Jurkat, Clone E6-1 (cell line): ENCODE data around the gene SCYGR8.
"Not testable (repeated sequence)": the region's sequence is repeated elsewhere in the genome, so short reads cannot be mapped to it uniquely, and the experiment has no call there.

ENCODE experiments used
- DNase-seq: peaks from one replicate; pipeline ENCODE4 v3.0.0-alpha.2; 2011; ENCODE audit warnings: low read depth, low spot score
- H3K4me3 ChIP-seq: 2 replicates; pipeline ENCODE4 v1.5.1; 2011; ENCODE audit warnings: mild to moderate bottlenecking, low read length, control low read depth, moderate library complexity

SCYGR8 gene

DNA sequence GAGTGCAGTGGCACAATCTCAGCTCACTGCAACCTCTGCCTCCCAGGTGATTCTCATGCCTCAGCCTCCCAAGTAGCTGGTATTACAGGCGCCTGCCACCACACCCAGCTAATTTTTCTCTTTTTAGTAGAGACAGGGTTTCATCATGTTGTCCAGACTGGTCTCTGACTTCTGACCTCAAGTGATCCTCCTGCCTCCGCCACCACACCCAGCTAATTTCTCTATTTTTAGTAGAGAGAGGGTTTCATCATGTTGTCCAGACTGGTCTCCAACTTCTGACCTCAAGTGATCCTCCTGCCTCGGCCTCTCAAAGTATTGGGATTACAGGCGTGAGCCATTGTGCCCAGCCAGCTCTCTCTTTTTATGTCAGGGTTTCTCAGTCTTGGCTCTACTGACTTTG, 10.6 kb downstream of the SCYGR8 start:
- not testable (repeated sequence) for DNase-seq, H3K4me3 ChIP-seq

DNA sequence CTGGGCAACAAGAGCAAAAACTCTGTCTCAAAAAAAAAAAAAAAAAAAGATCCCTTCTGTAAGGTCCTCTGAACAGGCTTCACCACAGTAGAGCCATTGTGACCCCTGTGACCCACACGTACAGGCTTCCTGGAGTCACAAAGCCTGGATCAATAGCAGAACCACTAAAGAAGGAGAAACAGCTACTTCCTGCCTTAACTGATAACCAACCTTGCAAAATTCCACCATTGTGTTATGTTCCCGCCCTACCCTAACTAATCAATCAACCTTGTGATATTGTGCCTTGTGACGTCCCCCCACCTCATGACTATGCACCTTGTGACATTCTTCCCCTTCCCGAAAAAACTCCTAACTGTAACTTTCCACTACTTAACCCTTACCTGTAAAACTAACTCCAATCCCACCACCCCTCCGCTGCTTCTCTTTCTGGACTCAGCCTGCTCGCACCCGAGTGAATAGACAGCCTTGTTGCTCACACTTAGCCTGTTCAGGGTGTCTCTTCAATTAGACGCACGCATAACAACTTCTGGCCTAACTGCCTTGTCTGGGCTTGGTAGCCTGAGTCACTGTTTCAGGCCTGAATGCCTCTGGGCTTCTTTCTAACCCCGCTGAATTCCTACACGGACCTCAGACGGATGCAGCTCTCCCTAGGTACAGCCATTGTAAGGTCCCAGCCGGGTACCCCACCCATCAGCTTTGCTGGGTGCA, 13.9 kb downstream of the SCYGR8 start:
- H3K4me3 ChIP-seq = no peak overlapping the region
- no peak for DNase-seq

DNA sequence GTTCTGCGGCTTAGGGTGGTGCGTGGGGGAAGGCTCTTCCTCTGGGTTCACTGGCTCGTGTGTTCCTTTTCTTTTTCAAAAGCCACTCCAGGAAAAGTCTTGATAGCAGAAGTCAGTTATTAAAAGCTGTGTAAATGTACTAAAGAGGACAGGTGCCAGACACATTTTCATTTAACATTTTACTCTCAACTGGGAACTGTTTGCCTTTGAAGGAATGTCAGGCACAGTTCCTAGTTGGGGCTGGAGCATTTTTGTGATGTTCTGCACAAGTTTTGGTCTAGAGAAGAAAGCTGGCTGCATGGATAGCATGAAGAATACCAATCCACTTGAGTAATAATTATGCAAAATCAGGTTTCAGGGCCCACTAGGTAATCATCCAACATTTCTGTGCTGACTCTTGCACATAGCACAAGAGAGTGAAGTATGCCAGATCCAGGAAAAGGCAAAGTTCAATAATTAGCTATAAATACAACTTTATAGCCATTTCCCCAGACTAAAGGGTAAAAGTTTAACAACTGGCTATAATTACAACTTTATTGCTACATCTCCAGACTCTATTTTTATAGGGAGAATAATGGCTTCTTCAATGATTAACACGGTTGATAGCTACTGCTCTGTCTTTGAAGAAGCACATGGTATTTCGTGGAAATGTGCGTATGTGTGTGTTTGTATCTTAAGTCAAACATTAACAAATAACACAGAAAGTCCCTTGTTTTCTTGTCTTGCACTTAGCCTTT, 16.2 kb downstream of the SCYGR8 start:
- no peak for DNase-seq

DNA sequence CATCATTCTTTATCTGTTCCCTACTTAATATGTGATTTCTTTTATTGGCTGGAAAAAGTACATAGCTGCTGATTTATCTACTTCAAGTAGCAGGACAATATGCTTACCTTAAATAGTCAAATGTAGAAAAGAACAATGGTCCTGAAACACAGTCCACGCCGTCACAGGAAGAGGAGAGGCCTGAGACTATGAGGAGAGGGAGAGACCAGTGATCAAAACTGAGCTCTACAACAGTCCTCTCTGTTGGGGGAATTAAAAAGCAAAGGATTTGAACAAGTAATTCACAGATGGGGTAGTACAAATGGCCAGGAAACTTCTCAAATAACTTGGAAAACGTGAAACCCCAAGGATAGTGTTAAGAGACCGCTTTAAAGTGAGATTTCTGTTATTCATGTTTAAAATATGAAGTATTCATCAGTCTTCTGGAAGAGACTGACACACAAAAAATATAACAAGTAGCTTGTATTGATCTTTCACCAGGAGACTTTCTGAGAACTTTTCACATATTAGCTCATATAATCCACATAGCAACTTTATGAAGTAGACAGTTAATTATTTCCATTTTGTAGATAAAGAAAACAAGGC, 20.2 kb downstream of the SCYGR8 start:
- no peak for DNase-seq
- H3K4me3 ChIP-seq = no peak overlapping the region

More for the DNA sequence above, 16.2 kb downstream of the SCYGR8 start:
- no peak overlapping the region for H3K4me3 ChIP-seq

DNA sequence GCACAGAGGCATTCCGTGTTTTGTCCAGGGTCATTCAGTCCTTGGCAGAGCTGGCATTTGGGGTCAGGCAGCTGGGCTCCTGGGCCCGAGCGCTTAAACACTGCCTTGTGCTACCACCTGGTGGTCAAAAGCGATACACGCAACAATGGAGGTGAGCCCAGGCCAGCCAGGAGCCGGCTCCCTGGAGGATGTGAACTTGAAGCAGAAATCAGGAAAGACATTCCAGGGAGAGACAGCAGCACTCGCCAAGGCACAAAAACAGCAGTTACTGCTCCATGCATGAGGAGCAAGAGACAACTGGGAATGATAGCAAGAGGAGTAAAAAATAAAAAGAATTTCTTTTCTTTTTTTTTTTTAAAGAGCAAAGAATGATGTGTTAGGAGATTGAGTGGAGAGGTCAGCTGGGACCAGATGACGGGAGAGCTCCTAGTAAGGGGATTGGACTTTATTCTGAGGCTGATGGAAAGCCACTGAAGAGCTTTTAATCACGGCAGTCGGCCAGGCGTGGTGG, 20.7 kb downstream of the SCYGR8 start:
- no peak overlapping the region for H3K4me3 ChIP-seq
- peak; percentile 28 for DNase-seq

DNA sequence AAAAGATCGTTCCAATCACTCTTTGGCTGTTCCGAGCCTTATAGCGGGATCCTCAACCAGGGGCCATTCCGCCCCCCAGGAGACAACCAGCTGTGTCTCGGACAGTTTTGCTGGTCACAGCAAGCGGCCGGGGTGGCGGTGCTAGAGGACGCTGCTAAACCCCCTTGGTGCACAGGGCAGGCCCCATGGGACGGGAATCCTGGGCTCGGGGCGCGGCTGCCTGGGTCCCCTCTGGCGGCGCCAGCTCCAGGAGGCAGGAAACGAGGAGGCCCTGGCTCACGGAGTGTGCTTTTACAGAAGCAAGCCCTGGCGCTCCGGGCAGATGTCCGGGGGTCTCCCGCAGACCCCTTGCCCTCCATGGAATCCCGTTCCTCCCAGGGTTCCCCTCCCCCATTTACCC, 22.1 kb downstream of the SCYGR8 start:
- H3K4me3 ChIP-seq = no peak overlapping the region

DNA sequence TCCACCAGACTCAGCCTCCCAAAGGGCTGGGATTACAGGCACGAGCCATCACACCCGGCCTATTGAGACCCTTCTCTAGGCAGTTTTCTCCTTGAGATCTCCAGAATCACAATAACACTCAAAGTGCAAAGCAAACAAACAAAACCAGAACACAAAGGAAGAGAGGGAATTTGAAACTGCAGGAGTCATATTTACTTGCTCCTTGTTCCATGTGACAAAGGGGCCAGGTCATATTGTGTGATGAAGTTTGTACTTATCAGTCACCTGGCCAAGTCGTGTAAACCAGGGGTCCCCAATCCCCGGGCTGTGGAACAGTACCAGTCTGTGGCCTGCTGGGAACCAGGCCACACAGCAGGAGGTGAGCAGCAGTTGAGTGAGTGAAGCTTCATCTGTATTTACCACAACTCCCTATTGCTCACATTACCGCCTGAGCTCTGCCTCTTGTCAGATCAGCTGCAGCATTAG, 26.5 kb downstream of the SCYGR8 start:
- DNase-seq = no peak
- H3K4me3 ChIP-seq = no peak overlapping the region

More for the DNA sequence above, 22.1 kb downstream of the SCYGR8 start:
- DNase-seq = no peak

DNA sequence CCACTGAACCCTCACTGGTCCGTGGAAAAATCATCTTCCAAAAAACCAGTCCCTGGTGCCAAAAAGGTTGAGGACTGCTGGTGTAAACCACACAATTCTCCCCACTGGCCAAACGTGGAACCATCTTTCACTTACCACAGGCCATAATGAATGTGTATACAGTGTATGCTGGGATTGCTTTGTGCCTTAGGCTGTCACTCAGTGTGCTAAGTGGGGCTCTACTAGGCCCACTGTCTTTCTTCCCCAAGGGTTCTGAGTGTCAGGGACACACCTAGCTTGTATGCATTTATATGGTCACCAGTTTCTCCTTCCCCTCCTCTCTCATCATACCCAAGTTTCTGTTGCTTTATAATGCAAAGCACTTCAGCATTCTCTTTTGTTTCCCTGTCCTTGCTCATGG, 27.2 kb downstream of the SCYGR8 start:
- no peak for DNase-seq
- H3K4me3 ChIP-seq = no peak overlapping the region

DNA sequence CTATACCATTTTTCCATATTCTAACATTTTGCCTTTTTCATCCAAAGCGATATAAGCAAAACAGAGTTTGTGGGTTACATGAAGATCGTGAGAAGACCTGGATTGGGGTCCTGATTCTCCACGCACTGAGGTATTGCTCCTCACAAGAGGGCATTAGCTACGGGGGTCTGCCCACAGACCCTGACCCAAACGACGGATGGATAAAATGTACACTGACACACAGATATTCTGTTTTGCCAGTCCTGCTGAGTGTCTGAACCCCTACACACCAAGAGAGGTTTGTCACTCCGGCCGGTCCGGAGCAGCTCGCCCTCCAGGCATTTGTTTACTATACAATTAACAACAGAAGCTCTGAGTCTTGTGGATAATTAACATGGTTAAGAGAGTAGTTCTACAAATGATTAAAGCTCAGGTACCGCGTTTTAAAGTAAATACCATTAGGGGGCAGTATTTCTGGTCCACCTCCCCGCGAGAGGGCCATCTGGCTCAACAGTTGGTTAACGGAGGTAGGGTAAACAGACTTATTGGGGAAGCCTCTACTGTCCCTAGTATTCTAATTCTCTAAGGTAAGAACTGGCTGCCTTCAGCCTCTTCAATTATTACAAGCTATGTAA, 28.4 kb downstream of the SCYGR8 start:
- H3K4me3 ChIP-seq = no peak overlapping the region
- DNase-seq = no peak

DNA sequence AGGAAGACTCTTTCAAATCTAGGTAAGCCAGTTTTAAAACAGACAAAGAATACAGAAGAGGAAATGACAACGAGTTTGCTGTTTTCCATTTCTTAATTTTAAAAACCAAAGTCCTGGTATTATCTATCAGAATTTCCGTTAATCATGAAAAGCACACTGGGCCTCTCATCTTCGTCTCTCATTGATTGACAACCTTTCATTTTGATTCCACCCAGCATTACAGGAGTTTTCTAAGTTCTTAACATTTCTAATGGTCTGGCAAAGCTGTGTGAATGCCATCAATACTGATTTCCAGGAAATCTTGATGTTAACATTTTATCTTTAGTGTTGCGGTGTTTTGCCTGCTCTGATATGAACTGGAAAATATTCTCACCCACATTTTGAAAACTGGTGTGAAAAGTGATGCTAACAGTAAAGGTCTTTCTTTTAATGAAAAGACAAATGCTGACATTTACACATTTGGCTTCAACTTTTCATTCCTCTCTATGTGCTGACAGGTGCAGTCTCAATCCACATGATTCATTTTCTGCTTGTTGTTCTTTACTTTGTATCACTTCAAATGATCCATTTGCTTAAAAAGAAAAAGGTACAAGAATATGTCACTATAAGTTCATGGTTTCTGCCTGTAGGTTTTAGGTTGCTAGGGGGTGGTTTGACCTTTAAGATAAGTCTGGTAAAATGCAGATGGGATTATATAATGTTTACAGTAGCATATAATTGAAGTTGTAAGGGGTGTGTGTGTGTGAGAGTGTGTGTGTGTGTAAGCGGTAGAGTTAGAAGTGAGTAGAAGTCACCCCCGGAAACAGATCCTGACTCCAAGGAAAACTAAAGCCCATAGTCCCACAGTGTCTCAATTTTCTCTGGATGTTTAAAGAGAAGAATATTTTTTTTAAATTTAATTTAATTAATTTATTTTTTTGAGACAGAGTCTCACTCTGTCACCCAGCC, 29.5 kb downstream of the SCYGR8 start:
- no peak overlapping the region for H3K4me3 ChIP-seq

DNA sequence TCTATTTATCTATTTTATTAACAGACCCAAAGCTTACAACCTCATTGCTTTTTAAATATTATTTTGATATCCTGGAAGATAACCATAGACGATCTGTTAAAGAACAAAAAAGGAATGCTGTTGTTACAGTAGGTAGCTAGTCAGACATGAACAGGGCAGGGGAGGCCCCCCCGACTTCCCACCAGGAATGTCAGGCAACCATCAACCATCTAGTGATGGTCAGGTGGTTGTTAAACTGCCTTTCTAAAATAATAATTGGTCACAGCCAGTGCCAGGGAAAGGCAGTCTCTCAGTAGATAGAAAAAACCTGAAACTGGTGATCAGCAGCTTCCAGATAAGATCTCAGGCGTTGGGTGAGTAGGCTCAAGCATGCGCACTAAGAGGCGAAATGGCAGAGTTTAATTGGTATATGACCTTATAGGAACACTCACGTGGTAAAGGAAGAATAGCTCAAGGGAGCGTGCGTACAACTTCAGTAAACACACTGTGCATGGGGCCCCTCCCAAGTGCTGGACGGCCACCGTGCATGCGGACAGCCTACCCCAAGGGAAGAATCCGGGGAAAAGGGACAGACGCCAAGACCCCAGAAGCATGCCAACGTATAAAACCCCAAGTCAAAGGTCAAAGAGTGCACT, 35.4 kb downstream of the SCYGR8 start:
- no peak for DNase-seq
- no peak overlapping the region for H3K4me3 ChIP-seq

More for the DNA sequence above, 29.5 kb downstream of the SCYGR8 start:
- DNase-seq = no peak

DNA sequence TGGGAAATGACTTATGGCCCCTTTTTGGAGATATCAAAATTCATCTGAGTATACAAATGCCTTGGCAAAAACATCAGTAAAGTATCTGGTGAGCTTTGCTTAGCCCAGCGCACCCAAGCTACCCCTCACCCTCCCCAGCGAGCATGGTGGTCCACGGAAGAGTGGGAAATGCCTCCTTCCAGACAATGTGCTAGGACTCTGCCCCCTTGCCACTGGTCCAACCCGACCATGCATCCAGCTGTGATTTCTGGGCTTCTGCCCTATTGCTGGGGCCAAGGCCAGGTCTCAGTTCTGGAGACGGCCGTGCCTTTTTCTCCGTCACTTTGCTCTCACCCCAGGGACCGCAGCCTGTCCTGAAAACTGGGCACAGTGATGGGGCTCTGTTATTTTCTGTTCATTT, 36.1 kb downstream of the SCYGR8 start:
- DNase-seq = no peak
- no peak overlapping the region for H3K4me3 ChIP-seq

DNA sequence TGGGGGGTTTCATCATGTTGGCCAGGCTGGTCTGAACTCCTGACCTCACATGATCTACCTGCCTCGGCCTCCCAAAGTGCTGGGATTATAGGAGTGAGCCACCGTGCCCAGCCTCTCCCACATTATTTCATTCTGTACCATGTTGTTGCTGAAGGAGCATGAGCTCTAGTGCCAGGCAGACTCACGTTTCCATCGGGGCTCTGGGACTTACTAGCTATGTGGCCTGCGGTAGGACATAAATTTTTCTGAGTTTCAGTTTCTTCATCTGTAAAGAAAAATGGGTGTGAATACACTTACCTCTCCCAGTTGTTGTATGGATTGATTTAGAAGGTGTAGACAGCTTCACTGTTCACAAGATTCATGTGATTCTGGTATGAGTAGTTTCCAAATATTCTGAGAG, 37.1 kb downstream of the SCYGR8 start:
- H3K4me3 ChIP-seq = no peak overlapping the region

DNA sequence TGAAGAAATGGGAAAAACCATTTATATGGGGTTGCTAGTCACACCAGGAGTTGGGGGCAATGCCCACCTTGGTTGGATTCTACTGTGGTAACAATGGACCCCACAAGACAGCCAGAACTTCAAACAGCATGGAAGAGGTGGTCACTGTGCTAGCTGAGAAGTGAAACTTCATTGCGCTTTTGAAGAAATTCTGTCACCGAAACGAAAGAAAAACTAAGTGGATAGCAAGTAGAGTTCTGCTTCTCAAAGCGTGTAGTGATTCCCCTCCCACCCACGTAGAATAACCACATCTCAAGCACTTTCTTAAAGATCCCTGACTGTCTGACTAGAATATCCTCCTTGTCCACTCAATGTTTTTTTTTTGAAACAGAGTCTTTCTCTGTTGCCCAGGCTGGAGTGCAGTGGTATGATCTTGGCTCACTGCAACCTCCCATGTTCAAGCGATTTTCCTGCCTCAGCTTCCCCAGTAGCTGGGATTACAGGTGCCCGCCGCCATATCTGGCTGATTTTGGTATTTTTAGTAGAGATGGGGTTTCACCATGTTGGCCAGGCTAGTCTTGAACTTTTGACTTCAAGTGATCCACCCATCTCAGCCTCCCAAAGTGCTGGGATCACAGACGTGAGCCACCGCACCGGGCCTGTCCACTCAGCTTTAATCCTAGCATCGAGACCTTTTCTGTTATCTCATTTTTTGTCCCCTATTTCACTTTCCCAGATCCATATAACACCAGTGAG, 37.9 kb downstream of the SCYGR8 start:
- DNase-seq = no peak
- H3K4me3 ChIP-seq = no peak overlapping the region

More for the DNA sequence above, 37.1 kb downstream of the SCYGR8 start:
- DNase-seq = no peak

DNA sequence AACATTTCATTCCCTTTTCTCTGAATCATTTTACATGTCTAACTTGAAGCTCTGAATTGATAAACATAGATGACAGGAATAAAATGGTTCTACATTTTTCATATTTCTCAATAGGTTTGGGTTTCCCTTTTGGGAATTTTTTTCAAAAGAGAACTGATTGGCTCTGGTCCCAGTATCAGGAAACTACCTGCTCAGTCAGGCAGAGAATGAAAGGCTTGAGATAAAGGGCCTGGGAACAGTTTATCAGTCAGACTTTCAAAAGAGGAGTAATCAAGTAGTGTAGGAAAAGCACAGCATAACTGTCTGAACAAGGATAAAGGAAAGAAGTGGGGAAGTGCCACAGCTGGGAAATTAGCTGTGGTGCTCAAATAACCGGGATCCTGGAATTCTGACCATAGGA, 39.6 kb downstream of the SCYGR8 start:
- H3K4me3 ChIP-seq = no peak overlapping the region
- no peak for DNase-seq

DNA sequence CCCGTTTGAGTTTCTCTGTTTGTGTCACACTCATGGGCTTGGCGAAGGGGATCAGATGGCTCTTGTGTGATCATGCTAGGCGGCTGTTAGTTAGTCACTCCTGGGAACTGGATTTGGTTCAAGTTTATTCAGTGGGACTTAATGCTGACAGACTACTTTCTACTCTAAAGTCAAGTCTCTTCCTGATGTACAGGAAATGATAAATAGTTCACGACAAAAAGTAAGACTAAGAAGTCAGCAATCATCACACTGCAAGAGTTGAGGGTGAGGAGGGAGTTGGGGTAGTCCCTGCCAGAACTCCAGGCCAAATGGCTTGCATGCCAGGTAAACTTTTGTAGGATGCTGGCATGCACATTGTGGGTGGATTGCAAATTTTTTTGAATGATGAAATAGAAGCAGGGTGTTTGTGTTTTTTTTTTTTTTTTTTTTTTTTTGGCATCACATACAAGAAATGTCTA, 42.9 kb downstream of the SCYGR8 start:
- no peak for DNase-seq
- no peak overlapping the region for H3K4me3 ChIP-seq

DNA sequence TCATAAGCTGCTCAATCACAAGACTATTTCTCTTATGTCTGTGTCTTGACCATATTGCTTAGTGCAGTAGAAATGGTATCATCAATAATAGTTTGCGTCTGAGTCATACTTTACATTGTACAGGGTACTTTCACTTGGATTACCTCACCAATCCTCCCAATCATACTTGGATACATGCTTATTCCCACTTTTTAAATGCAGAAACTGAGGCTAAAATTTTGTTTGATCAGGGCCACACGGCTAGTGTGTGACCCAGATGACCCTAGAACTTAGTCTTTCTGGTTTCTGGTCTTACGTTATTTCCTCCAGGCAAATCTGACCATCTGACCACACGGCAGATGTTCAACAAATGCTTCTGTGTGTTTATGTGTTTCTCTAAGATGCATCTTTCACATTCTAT, 44.1 kb downstream of the SCYGR8 start:
- DNase-seq = no peak
- H3K4me3 ChIP-seq = no peak overlapping the region
